ENCODE data around the gene ZNF175.
A peak's percentile ranks its signal among the peaks of the same experiment; 100 is the strongest.

The ZNF175 gene

DNA sequence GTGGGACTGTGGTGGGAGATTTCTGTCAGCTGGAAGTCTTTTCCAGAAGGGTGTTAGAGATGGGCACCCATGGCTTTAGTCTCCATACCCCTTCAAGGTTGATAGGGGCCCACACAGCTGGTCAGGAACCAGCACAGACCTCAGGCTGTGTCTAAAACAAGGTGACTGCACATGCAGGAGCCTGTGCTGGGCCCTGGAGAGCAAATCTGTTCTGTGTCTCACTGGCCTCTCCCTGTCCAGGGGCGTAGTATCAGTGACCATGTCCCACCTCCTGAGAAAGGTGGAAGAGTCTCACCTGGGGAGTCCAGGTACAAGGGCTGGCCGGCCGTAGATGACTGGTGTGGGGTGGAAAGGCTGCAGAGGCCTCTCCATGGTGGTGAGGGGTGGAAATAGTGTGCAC lies 19.4 kb downstream of the ZNF175 start:
- Histone ChIP-seq H3K4me3 (no peak overlapping the region), H3K27ac (no peak overlapping the region)
- DNase-seq (ENCODE audit: low spot score) = no peak
- TF ChIP-seq, protein P1, sequence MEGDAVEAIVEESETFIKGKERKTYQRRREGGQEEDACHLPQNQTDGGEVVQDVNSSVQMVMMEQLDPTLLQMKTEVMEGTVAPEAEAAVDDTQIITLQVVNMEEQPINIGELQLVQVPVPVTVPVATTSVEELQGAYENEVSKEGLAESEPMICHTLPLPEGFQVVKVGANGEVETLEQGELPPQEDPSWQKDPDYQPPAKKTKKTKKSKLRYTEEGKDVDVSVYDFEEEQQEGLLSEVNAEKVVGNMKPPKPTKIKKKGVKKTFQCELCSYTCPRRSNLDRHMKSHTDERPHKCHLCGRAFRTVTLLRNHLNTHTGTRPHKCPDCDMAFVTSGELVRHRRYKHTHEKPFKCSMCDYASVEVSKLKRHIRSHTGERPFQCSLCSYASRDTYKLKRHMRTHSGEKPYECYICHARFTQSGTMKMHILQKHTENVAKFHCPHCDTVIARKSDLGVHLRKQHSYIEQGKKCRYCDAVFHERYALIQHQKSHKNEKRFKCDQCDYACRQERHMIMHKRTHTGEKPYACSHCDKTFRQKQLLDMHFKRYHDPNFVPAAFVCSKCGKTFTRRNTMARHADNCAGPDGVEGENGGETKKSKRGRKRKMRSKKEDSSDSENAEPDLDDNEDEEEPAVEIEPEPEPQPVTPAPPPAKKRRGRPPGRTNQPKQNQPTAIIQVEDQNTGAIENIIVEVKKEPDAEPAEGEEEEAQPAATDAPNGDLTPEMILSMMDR (IDR thresholded peaks at IDR 0.05) = no peak

DNA sequence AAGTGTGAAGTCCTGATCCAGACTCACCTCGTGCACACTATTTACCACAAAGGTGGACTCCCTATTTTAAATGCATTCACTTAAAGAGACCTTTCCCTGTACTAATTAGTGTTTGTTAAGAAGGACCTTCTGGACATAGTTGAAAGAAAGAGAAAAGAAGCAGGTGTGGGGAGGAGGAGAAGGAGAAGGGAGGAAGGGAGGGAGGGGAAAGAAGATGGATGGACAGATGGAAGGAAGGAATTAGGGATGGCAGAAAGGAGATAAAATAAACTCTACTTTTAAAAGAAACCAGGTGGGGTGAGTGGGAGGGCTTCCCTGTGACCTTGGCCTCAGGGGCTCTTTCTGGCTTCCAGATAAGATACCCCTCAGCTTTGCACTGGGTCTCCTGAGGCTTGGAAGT lies 21.4 kb downstream of the ZNF175 start:
- TF ChIP-seq, protein P1 (IDR thresholded peaks at IDR 0.05) = no peak
- H3K4me3 ChIP-seq = no peak overlapping the region
- DNase-seq (ENCODE audit: low spot score) = no peak
- no peak overlapping the region for H3K27ac ChIP-seq

DNA sequence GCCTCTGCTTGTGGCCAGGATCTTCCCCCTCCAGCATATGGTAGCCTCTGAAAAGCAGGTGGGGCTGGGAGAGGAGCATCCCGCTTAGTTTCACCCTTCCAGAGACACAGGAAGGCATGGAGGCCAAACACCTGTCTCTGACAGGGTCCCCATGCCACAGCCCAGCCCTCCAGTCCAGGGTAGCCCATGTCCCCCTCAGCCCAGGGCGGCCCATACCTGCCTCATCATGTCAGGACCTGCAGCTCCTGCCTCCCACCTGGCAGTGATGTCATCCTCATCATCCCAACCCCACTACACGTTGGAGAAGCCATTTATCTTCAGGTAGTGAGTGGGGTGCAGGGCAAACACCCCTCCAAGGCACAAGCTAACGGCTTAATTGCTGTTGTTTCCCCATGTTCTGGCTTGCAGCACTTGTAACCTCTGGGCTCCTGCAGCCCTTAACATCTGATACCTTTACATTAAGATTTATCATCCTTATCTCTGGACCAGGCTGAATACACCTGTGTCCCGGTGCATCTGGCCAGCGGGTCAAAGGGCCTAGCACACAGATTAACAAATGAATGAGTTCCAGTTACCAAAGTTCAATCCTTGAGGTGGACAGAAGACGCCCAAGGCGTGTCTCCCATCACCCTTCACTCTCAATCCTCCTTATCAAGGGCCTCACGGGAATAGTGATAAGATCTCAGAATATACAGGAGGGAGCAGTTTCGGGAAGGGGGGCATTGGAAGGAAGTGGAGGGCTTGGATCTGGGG lies 22.2 kb downstream of the ZNF175 start:
- no peak for DNase-seq (ENCODE audit: low spot score)
- Histone ChIP-seq H3K27ac (no peak overlapping the region), H3K4me3 (peak overlapping the region; percentile 78)
- TF ChIP-seq, protein P1 (IDR thresholded peaks at IDR 0.05) = no peak

DNA sequence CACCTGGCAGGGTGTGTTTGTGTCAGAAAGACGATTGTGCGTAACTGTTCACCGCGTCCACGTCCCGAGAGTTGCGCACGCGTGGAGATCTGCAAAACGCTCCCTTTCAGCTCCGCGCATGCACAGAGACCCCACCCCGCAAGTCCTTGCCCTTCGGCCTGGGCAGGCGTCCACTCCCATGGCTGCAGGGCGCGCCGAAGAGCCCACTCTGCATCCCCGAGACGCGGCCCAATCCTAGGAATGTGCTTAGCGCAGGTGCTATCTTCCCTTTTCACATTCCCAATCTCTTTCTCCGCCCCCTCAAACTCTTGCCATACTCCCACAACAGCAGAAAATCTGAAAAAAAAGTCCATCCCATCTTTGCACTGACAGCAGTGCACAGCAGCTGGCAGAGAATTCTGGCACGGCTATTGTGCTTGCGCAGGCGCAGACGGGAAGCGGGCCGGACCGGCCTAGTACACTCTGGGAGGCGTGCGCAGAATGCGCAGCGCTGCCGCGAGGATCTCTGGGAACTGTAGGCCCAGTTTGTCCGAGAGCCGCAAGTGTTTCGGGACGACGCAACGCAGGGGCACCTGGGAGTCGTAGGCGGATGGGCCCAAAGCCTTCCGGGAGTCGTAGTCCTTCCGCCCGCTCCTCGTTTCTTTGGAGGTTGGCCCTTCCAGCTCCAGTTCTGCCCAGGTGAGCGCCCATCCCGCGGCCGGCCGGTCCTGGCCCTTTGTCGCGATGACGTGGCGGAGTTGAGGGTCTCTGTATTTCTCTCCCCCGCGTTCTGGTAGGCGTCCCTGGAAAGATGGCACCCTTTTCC lies 23.1 kb downstream of the ZNF175 start:
- DNase-seq (ENCODE audit: low spot score) = peak; percentile 97
- Histone ChIP-seq H3K27ac (peak overlapping the region; percentile 32 to 67), H3K4me3 (peak overlapping the region; percentile 78)
- TF ChIP-seq, protein P1 (IDR thresholded peaks at IDR 0.05) = no peak

DNA sequence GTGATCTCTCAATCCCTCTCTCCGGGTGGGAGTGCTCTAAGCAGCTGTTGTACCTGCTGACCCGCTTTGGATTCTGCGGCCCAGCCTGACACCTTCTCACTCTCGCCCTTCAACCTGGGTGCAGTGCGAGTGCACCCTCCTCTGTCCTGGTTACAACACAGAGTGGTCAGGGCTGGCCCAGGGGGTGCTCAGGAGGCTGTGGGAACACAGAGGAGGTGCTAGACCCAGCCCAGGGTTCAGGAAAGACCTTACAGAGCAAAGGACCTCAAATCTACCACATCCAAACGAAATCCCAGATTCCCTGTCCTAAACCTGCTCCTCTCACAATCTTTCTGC lies 23.7 kb downstream of the ZNF175 start:
- DNase-seq (ENCODE audit: low spot score) = no peak
- TF ChIP-seq, protein P1 (IDR thresholded peaks at IDR 0.05) = no peak
- peak overlapping the region; percentile 32 to 67 for H3K27ac ChIP-seq
- peak overlapping the region; percentile 78 for H3K4me3 ChIP-seq

DNA sequence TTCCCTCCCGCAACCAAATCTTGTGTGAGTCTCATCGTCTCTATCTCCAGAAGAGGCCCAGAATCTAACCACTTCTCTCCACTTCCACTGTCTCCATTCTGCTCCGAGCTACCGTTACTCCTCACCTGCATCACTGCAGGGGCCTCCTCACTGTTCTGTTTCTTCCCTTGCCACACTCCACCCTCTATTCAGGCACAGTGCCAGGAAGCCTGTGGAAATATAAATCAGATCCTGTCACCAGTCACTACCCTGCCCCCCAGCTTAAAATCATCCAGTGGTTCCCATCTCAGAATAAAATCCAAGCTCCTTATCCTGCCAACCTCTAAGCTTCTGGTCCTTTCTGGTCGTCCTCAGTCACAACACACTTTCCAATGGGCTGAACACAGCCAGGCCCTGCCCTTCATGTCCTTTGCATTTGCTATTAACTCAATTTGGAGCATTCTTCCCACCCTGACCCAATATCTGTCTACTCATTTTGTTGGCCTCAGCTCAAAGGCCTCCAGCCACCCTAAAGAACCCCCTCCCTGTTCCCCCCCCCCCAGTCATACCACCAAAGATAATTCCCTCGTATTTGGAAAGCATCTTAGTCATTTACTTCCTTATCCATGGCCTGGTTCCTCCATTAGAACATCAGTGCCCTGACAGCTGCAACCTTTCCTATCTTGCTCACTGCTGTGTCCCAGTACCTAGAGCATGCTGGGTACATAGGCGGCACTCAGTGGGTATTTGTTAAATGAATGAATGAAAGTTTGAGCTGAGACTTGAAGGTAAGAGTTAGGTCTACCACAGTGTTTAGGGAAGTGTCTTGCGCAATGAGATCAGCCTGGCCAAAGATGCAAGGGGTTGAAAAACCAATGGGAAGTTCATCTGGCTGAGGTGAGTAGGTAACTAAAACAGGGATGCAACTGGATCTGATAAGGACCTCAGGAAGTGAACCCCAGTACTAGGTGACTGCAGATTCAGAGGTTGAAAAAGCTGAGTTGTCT lies 24.4 kb downstream of the ZNF175 start:
- DNase-seq (ENCODE audit: low spot score) = no peak
- Histone ChIP-seq H3K27ac (no peak overlapping the region), H3K4me3 (peak overlapping the region; percentile 78)
- TF ChIP-seq, protein P1 (IDR thresholded peaks at IDR 0.05) = no peak

Measured in coronary artery (tissue), 2 donors.